Epidermal melanocyte (primary cell): Measurements from ENCODE around the gene ALDH3B2.
"Not testable (repeated sequence)": the region's sequence is repeated elsewhere in the genome, so short reads cannot be mapped to it uniquely, and the experiment has no call there.

Source experiments
- DNase-seq: peaks from one replicate; pipeline ENCODE4 v3.0.0; 2011; ENCODE audit warnings: low spot score; ENCODE audit not compliant: insufficient read length

The ALDH3B2 gene

GRCh38 chr11:67644472-67645418 lies 29.7 kb downstream of the ALDH3B2 start:
- no peak for DNase-seq

DNA sequence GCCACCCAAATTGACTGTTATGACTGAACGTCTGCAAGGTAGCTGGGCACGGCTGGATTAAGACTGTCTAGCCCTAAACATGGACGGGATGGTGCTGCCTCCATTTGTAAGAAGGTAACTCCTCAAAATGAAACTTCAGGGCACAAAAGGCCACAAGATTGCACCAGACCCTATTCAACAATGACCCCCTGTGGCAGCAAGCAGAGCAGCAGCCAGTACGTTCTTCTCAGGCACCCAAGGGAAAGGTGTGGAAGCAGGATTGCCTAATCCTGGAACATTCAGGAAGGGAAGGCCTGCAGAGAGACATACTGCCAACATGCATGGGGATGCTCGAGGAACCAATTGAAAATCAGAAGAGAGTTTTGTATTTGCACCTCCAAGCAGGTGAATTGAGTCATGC lies 30.4 kb downstream of the ALDH3B2 start:
- no peak for DNase-seq

- no peak for DNase-seq
Measured at GRCh38 chr11:67642173-67643120, 32.0 kb downstream of the ALDH3B2 start.

DNA sequence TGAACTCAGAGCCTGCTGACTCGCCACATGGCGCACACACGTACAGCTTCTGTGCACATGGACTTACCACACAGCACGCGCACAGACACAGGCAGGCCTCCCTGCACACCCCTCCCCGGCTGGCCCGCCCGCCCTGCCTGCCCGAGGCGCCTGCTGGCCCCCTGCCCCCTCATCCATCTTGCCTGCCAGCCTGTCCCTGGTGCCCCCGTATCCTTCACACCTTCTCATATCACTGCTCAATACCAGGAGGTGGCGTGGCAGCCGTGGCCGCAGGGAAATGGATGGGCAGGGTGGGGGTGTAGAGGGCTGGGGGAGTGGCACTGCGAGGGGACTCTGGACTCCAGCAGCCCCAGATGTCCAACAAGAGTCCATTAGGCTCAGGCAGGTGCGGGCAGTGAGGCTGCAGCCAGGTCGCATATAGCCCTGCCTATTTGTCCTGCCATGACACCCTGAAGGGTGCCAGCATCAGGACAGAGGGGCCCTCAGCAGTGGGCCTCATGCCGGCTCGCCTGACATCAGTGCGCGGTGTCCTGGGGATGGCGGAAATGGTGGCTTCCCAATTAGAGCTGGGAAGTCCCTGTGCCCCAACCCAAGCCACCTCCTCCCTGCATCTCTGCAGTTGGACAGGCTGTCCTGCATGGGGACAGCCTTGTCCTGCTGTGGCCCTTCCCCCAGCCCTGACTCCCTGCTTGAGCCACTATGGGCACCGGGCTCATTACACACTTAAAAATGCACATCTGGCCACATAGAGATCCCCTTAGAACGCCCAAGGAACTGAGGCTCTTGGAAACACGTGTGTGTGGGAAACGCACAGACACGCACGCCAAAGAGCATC lies 32.9 kb downstream of the ALDH3B2 start:
- no peak for DNase-seq

- DNase-seq = no peak
Measured at GRCh38 chr11:67640758-67641337, 33.6 kb downstream of the ALDH3B2 start.

DNA sequence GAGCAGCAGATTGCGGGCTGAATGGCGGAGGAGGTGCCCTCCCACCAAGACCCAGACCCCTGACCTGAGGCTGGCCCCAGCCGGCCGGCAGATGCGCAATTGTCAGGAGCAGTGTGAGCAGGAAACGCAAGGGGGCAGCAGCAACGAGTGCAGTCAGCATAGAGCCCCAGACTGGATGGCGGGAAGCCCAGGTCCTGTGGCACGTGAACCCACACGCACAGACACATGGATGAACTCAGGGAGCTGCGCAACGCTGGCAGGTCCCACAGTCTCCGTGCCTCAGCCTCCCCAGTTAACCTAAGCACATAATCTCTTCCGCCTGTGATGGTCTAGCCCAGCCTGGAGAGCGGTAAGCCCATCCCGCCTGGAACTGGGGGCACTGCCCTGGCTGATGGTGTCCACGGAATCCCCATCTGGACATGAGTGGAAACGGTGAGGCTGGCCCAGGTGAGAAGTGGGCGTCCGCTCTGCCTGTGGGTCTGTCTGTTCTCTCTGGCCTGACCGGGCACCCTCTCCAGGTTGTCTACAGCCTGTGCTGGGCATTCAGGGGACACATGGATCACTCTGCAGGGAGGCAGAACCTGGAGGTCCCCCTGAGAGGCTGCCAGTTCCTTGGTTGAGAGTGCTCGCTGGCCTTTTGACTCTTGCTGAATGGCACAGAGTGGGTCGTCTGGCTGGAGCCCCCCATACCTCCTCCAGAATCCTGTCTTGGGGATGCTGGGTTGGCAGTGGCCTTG lies 34.2 kb downstream of the ALDH3B2 start:
- DNase-seq = peak; percentile 54

DNA sequence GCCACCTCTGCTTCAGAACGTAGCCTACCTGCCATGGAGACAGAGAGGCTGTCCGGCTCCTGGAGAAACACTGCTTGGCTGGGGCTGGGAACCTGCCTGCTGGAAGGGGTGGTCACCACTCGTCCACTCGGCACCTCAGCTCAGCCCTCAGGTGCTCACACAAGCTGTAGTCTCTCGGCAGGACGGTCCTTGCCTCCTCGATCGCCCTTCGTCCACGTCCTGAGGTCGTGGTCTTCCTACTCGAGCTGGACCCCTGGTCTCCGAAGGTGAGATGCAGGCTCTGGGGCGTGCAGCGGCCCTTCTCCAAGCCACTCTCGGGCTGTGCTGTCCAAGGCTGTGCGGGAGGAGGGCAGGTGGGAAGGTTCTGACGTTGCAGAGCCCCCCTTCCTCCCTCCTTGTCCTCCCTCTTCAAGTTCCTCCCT lies 35.0 kb downstream of the ALDH3B2 start, which contains the start of gene TBX10:
TBX10 (minus strand) TSS at position 326 of the 422 bp plus-strand sequence; CDS start at position 35, 291 bp downstream.
- no peak for DNase-seq

- DNase-seq = no peak
Measured at GRCh38 chr11:67638535-67639437, 35.6 kb downstream of the ALDH3B2 start.

DNA sequence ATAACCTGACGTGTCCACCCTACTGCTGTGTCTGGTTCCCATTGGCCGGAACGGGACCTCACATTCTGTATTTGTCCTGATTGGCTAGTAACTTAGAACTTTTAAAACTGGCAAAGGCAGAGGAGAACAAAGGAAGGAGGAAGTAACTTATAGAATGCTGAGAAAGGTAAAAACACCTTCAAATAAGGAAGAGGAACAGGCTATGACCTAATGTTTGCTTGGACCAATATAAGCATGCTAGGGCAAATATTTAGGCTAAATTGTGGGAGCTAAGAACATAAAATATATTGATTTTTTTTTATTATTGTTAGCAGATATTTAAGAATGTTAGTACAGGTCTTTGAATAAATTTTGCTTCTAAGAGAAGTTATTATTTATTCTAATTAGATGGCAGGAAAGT lies 37.0 kb downstream of the ALDH3B2 start:
- not testable (repeated sequence) for DNase-seq

DNA sequence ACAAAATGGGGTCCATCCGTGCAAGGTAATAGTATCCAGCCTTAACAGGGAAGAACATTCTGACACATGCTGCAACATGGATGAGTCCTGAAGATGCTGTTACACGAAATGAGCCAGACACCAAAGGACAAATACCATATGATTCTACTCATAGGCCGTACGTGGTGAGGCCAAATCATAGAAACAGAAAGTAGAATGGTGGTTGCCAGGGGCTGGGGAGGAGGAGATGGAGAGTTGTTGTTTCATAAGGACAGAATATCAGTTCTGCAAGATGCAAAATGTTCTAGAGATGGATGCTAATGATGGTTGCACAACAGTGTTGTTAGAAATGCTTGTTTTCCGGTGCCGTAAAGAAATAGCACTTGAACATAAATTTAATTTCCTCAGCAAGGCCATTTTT lies 37.5 kb downstream of the ALDH3B2 start:
- no peak for DNase-seq

- no peak for DNase-seq
Measured at GRCh38 chr11:67635231-67635521, 39.2 kb downstream of the ALDH3B2 start.

DNA sequence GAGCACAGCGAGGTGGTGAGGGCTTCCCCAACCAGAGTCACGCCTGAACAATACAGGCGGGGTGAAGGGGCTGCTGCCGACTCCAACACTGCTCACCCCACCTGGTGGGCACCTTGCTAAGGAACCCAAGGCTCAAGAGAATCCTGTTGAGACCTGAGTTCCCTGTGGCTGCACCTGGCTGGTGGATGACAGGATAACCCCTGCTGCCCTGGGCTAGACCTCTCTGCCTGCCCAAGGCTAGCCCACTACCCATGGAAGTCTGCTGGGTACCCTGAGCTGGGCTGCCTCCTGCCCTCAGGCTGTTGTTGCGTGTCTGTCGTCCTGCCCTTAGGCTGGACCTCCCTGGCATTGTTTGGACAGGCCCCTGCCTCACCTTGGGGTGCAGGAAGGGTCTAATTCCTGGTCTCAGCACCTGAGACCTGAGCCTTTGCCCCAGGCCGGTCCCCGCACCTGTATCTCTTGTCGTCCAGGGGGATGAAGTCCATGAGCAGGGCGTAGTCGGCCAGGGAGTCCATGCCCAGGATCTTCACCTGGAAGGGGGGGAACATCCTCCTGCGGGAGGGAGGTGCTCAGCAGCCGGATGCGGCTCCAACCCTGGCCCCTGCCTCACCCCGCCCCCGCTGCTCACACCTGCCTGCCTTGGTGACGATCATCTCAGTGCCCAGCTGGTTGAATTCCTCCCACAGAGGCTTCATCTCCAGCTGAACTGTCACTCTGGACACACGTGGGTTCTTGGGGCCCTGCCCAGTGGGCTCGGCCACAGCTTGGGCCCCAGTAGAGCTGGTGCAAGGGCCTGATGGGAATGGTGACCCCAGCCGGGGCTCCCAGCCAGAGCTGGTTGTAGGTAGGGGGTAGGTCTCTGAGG lies 39.8 kb downstream of the ALDH3B2 start:
- no peak for DNase-seq

DNA sequence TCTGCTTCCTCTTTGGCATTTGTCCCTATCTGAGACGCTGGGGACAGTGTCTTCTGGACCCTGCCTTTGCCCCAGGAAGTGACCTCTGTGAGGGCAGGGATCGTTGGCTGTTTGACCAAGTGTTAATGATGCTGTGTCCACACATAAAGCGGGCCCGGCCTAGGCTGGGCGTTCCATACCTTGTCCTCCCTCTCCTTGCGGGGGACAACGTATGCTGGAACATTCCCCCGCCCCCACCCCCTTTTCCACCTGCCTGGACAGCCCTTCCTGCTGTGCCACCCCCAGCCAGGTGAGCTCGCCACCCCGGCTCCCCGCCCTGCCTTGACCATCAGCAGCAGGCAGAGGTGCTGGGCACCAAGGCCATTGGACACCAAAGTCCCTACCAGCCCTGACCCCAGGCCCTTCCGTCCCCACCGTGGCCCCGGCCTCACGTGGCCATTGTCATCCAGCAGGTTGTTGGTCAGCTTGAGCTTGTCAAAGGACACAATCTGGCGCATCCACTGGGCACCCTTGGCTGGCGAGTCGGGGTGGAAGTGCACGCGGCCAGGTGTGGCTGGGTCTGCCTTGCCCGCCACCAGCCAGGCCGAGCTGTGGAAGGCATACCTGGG lies 40.6 kb downstream of the ALDH3B2 start:
- DNase-seq = no peak

GRCh38 chr11:67632982-67633755 lies 41.3 kb downstream of the ALDH3B2 start:
- no peak for DNase-seq

- no peak for DNase-seq
Measured at GRCh38 chr11:67632175-67632981, 42.0 kb downstream of the ALDH3B2 start.

DNA sequence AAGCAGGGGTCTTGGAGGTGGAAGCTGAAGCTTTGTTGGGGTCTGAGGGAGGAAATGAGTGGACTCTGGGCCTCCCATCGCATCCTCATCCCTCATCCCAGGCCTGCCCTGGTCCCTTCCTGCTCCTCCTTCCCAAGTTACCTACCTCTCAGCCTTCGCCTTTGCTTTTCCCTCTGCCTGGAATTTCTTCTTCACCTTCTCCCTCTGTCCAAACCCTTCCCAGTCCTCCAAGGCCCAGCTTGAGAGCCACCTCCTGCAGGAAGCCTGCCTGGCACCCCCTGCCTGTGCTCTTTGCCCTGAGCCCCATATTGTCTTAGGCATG lies 42.6 kb downstream of the ALDH3B2 start:
- no peak for DNase-seq
